ENCODE data around the gene CALML5.

DNA sequence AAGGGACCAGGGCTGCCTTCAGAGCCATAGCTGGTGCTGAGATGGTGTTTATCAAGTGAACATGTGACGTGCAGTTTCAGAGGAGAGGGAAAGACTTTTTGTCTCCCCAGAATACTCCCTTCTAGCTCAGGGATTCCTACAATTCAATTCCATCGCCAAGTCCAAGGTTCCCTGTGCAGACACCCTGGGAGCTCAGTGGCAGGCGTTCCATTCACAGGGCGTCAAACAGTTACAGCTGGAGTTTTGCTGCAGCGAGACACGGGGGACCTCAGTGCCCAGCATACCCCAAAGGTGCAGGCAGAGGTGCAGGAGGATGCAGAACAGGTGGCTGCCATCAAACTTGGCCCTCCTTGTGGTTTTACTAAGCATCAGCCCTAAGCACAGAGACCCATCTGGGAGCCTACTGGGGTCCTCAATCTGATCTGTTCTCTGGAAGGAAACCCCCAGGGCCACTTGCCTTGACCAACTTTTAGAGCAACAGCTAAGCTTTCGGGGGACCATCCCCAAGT is 846 bp upstream of the CALML5 start:
- TF ChIP-seq CTCF (IDR thresholded peaks at IDR 0.05) = no peak
- TF ChIP-seq EP300 (IDR thresholded peaks at IDR 0.05) = no peak
- TF ChIP-seq POLR2AphosphoS5 (IDR thresholded peaks at IDR 0.05) = no peak
- TF ChIP-seq POLR2A (IDR thresholded peaks at IDR 0.05) = no peak
